OCI-LY1 (cell line): Measurements from ENCODE around the gene BFSP1.

Experiments used
- CTCF ChIP-seq: fragments of 200-600 bp; sonication (generic), shearing (Covaris generic); IDR thresholded peaks from 2 replicates; pipeline ENCODE4 v1.5.1; 2017; ENCODE audit warnings: mild to moderate bottlenecking, antibody characterized with exemption, low read length, moderate library complexity, mixed read lengths
- EZH2 ChIP-seq: fragments of 200-600 bp; sonication (generic), shearing (Covaris generic); IDR thresholded peaks from 2 replicates; pipeline ENCODE4 v1.8.0; 2017; ENCODE audit warnings: borderline replicate concordance, mixed run types, mild to moderate bottlenecking, antibody characterized with exemption, low read length, moderate library complexity, mixed read lengths

- TF ChIP-seq CTCF (no peak), EZH2 (no peak)
Measured at GRCh38 chr20:17568972-17569521, 37.9 kb upstream of the BFSP1 start.
